NCI-H128 (cell line): ENCODE measurements around the gene OTUB2.

Experiments used
- DNase-seq: peaks from one replicate; lab custom pipeline; 2025; ENCODE audit not compliant: unreplicated experiment; lab: John Stamatoyannopoulos, UW

The OTUB2 gene

DNA sequence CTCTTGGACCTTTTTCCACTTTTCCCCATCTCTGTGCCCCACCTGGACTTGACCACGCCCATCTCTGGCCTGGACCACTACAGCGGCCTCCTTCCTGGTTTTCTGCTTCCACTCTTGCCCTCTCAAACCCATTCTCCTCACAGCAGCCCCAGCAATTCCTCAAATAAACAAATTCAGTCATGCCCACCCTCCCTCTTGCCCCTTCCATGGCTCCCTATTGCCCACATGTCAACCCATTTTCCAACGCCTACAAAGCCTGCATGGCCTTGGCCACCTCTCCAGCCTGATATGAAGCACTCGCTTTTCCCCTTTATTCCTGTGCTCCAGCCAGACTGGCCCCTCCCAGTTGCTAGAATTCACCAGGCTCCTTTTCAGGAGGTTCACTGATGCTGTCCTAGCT is 5.9 kb upstream of the OTUB2 start:
- DNase-seq, result no peak

DNA sequence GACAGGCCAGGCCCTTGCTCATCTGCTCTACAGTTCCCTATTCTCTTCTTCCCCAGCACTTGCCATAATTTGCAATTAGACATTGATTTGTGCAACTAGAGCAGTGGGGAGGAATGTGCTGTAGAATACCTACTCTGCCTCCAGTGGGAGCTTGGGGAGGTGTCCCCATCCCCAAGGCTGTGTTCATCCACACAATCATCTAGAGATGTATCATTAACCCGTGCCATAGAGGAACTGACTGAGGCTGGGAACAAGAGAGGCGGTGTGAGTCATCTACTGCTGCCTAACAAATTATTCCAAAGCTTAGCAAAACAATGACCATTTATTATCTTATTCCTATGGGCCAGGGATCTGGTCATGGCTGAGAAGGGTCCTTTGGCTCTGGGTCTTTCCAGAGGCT is 5.1 kb upstream of the OTUB2 start:
- DNase-seq, result no peak

DNA sequence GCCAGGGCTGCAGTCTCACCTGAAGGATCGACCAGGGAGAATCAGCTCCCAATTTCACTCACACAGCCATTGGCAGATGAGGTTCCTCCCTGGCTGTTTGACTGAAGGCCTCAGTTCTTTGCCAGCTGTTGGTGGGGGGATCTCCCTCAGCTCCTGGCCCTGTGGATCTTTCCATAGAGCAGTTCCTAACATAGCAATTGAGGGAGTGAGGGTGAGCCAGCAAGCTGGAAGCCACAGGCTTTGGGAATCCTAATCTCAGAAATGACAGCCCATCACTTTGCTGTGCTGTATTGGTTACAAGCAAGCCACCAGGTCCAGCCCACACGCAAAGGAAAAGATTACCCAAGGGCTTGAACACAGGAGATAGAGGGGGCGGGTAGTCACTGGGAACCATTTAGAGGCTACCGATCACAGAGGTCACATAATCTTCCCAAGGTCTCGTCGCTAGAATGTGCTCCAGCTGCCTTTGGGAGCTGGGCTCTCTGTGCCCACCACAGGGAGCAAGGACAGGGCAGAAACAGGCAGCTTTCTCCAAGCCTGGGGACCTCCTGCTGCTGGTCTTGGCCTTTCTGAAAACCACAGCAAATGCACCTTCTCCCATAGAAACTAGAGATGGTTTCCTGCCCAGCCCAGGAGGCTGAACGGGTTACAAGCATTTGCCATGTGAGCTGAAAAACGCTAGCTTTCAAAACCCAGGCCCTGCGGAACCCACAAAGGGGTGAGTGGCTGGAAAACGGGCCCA is 4.6 kb upstream of the OTUB2 start:
- DNase-seq, result no peak

DNA sequence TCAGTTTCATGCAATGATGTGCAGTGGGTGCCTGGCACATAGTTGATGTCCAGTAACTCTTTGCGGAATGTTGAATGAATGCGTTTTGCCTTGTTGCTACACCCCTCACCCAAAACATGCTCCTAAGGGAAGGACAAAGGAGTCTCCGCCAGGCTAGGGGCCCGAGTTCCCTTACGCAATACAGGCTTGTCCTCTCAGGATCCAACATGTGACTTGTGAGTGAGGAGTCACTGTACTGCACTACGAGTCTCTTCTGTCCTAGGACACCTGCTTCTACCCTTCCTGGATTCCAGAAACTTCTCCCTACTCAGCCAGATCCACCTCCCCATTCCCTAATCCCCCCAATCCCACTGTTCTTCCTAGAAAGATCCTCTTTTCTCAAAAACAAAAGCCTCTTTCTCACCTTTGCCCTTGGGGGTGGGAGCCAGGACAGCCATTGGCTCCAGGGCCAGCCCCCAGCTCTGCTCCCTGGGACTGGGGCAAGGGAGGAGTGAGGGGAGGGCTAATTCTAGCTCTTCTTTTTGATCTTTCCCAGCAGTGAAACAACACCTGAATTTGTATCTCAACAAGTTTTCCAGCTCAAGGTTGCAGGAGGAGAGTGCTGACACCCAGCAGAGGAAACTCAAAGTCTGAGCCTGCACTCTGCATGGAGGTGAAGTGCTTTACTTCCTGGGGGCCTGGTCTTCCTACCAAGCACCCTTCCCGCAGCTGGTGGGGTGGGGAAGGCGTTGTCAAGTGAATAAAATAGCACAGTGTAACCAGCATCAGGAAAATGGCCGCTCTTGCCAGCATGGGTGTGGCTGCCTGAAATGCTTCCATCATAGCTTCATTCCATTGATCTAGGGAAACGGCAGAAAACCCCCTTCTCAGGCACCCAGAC is 3.4 kb upstream of the OTUB2 start:
- DNase-seq, result no peak

DNA sequence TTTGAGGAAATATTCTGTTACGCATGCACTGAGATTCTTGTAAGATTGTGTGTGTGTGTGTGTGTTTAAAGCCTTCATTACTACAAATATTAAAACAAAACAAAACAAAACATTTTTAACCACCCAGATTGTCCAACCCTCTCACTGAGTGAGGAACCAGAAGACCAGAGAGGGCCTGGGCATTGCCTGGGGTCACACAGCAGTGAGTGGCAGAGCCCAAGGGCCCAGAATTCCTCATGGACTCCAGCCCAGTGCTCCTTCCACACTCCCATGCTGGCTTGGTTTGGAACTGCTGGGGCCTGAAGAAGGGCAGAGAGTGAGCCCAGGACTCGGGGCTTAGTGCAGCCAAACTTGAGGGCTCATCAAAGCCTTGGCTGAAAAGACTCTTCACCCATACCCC is 1.6 kb upstream of the OTUB2 start:
- no peak for DNase-seq

DNA sequence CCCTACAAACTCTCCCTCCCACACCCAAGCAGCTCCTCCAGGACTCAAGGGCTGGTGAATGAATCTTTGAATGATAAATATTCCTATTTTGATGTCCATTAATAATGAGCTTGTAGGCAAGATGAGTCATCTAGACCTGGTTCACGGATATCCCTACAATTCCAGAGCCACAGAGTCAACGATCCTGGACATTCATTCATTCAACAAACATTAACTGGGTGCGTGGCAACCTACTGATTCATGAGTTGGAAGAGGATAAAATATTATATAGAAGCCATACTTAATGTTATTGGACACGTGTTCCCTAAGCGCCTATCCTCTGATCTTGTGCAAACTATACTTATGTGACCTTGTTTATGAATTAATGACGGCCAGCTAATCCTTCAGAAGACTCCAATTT is 420 bp upstream of the OTUB2 start:
- no peak for DNase-seq

DNA sequence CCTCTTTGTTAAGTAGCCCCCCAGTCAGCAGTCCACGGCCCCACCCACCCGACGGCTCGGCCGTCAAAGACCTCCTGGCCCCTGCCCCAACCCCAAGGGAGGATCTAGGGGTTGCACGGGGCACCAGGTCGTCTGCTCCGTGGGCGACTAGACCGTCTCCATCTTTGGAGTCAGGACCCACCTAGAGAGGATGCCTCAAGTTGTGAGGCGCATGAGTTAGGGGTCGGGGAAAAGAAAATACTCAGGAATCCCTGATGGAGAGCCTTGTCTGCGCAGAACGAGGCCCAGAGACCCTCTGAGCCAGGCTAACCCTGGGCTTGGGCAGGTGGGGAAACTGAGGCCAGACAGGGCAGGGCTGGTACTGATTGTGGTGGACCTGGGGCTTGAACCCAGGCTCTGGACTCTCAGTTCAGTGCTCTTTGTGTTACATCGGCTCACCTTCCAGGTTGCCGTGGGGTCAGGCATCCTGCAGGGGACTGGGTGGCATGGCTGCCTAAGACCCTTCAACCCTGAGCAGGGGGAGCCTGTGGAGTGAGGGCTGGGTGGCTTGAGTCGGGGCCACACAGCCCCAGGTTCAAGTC is 839 bp downstream of the OTUB2 start:
- DNase-seq, result no peak

DNA sequence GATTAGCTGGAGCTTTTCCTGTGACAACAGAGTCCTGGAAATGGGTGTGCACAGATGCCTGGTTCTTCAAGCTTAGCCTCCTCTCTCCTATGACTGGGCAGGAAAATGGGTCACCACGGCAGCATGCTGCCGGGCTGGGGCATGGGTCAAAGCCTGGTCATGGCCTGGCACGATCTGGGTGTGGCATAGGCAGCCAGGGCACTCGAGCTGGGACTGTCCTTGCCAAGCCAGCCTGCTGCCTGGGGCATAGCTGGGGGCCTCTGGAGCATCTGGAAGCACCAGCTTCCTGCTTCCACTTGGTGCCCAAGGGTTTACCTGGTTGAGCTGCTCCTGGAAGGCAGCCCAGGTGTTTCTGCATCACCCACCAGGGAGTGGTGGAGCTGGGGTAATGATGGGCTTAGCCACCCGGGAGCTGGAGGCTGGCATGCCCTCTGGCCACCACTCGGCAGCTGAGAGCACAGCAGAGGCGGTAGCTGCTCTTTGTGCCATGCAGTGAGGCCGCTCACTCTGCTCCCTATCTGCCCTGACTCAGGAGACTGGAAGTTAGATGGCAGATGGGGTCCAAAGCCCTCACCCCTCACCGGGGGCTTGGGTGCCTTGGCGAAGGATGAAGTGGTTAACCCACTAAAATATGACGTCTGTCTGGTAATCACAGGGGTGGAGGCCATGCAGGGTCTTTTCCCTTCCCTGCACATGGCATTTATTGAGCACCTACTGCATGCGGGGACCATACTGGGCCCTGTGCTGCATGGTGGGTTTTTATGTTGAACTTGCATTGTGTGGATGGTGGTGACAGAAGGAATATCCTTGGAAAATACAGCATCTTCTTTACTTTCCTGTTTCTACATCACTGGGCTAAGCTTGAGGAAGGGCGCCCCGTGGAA is 1.7 kb downstream of the OTUB2 start:
- no peak for DNase-seq

DNA sequence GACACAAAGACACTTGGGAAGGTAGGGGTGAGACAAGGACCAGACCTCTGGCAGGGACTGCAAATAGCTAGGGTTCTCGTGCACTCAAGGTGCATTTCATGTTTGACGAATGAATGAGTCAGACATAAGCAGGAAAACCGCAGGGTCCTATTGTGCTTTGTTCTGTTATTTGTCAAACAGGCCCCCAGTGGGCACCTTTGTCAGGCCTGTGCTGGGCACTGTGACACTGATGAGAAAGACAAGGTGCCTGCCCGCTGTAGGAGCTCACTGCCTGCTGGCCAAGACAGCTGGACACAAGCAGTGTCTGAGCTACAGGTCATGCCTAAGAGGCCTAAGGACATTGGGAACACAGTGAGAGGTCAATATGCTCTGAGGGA is 2.3 kb downstream of the OTUB2 start:
- no peak for DNase-seq

DNA sequence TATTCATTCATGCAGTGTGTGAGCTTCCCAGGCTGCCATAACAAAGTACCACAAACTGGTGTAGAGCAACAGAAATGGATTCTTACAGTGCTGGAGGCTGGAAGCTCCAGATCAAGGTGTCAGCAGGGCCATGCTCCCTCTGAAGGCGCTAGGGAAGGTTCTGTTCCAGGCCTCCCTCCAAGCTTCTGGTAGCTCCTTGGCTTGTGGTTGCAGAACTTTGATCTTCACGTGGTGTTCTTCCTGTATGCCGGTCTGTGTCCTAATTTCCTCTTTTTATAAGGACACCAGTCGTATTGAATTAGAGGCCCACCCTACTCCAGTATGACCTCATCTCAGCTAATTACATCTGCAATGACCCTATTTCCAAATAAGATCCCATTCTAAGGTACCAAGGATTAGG is 3.1 kb downstream of the OTUB2 start:
- DNase-seq, result no peak

DNA sequence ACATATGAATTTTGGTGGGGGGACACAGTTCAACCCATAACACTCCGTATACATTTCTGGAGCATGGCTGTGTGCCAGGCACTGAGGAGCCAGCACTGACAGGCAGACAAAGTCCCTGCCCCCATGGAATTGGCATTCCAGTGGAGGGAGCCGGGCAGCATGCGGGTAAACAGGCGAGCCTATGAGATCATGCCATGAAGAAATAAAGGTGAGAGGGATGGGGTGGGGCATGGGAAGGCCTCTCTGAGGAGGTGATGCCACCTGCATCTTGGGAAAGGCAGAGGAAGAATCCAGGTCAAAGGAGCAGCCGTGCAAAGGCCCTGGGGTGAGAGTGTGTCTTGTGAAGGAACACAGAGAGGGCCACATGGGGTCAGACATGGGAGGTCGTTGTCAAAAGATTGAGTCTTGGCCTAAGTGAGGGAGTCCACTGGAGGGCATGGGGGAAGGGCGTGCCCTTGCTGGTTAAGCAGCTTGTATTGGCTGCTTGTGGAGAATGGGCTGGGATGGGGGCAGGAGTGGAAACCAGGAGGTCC is 3.6 kb downstream of the OTUB2 start:
- DNase-seq, result no peak

DNA sequence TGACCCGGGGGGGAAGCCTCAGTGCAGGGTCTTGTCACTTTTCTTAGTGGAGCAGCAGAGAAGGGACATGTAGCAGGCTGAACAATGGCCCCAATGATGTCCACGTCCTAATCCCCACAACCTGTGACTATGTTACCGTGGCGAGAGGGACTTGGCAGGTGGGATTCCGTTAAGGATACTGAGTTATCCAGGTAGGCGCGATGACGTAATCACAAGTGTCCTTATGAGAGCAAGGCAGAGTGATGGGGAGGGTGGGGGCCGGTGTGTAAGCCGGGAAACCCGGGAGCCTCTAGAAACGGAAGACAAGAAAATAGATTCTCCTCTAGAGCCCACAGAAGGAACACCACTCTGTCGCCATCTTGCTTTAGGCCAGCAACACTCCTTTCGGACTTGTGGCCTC is 4.4 kb downstream of the OTUB2 start:
- DNase-seq, result no peak

DNA sequence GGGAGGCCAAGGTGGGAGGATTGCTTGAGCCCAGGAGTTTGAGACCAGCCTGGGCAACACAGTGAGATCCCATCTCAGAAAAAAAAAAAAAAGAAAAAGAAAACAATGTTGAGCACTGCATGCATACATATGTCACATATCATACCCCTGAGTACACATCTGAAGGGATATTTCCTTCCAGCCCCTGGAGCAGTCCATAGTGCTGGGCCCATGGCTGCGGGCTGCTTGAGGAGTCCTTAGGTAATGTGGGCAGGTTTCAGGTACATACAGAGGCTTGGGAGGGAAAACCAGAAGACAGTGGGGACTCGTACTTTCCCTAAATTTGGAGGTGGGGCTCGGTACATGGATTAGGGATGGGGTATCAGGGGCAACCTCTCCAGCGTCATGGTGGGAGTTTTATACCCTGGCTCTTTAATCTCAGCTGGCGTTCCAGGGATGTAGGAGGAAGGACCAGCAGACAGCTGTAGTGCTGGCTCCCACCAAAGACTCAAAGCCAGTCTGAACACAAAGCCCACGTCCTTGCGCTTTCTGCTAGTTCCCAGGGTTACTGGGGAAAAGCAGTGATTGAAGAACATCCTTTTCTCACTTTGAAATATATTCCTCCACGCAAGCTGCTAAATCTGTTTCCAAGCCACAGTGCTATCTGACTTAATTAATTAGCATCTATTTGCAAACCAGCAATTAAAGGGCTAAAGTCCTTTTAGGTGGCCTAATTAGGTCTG is 5.2 kb downstream of the OTUB2 start:
- no peak for DNase-seq

DNA sequence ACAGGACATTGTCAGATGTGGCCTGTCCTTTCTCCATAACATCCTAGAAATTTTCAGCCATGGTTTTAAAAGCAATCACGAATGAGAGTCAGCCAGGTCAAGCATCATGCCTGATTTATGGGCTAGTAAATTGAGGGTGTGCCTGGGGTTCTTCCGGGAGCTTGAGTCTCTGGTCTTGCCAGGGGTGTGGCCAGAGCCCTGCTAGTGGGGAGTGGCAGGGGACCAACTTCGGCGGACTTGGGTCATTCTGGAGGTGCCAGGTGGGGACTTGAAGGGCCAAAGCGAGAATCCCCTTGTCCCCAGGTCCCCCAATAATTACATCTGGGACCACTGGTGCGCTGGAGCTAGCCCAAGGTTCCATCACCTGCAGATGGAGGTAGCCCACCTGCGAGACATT is 5.7 kb downstream of the OTUB2 start:
- DNase-seq, result no peak

DNA sequence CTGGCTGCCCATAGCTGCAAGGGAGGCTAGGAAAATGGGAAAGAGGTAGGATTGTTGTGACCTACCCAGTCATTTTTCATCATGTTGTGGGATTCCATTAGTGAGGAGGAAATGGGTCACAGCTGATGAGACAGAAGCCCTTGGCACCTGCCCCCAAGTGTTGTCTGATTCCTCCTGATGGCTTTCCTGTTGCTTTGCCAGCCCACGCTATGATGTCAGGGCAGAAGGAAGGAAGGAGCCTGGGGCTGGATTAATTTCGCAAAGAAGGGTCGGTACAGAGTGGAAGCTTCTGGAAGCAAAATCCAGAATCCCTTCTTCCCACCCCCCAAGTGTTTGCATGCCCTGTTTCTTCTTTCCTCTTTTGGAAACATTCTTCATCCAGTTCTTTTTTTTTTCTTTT is 8.7 kb downstream of the OTUB2 start:
- DNase-seq, result no peak

DNA sequence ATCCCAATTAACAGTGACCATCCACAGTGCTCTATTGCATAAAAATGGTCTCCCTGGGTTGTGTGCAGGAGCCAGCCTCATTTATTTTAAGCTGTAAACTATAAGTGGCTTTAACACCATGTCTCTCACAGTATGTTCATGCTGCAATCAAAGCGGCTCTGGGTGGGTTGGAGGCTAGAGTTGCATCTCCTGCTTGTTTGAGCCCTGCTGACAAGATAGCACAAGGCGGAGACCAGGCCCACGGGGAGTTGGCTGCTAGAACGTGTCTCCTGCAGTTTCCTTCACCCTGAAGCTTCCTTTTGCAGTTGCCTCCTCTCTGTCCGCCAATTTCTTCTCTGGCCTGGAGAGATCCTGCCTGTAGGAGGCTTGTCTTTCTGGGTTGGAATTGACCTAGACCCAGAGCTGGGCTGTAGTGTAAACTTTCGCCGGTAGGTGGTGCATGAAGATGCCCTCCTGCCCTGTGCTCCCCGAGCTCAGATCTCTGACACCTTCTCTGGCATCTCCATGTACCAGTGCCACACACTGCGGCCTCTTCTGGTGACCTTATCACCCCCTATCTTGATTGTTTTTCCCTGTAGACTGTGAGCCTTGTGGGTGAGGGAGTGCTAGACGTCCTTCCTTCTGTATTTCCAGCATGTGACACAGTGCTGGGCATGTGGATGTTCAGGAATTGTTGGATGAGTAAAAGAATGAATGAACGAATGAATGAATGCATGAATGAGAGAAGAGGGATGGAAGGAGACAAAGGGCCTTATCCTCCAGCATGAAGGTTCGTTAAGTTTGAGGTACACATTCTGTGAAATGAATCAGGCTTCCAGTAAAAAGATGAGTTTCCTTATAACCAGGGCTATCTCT is 10.4 kb downstream of the OTUB2 start:
- DNase-seq, result no peak

DNA sequence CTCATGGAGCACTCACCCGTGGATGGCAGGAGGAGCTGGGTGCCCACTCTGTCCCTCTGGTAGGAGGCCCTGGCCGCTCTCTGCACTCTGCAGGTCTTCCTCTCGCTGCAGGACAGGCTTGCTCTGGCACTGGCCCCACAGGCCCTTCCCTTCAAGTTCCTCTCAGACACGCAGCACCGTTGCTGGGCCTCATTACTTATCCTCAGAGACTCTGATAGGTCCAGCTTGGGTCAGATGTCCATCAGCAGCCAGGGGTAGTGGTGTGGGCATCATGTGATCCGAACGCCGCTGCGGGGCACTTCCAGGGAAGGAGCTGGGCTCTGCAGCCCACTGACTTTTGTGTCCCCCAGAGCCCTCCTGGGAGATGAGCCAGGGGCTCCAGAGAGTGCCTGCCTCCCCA is 11.8 kb downstream of the OTUB2 start:
- DNase-seq, result no peak

DNA sequence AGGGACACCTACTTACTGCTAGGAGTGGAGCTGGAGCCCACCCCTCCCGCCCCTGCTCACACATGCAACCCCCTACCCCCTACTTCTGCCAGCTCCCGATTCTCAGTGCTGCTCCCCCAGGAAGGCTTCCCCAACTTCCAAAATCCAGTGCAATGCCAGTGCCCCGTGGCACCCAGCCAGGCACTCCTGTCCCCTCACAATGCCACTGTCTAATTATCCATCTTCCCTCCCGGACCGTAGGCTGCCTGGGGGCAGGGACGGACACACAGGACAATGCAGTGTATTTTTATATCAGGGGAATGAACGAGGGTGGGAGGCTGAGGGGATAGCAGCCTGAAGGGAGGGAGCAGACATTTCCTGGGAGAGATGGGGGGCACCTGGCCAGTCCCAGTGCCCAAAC is 12.4 kb downstream of the OTUB2 start:
- DNase-seq, result no peak

DNA sequence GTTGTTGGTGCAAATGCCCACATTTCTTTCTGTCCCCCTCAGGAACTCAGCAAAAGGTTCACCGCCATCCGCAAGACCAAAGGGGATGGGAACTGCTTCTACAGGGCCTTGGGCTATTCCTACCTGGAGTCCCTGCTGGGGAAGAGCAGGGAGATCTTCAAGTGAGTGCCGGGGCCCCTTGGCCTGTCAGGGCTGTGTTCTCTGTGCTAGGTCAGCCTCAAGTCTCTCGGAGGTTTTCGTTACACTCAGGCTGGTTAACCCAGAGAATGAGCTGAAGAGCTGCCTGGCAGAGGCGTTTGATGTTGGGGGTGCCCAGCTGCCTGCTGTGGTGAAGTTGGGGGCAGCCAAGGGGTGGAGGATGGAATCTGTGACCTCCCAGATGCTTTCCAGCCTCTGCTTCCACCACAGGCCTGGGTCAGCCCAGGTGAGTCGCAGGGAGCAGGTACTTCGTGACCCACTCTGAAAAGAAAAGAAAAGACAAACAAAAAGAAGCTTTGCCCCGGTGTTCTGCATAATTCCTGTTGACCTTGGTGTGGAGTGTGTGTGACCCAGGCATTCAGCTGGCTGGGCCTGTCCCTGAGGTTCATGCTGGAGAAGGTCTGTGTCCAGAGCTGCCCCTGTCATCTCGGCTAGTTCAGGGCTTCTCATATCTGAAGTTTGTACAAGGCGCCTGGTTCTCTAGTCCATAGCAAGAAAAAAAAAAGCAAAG is 12.9 kb downstream of the OTUB2 start:
- no peak for DNase-seq
